PFSK-1 (cell line): ENCODE measurements around the gene BLOC1S1.

Experiments
- POLR2AphosphoS5 ChIP-seq: IDR thresholded peaks from 2 replicates; pipeline ENCODE4 v1.6.1; 2012; ENCODE audit warnings: low read depth, mild to moderate bottlenecking, control low read depth, low read length, moderate library complexity
- REST ChIP-seq, 2 experiments: IDR thresholded peaks; 2 replicates each; pipeline versions ENCODE4 v1.6.1 to v1.8.0; 2011 to 2012; ENCODE audit warnings: low read depth in 2 of 2, low read length in 2 of 2, control low read depth in 1 of 2, inconsistent platforms in 1 of 2, mild to moderate bottlenecking in 1 of 2, moderate library complexity in 1 of 2; ENCODE audit not compliant: insufficient read depth in 1 of 2
- SIN3A ChIP-seq: IDR thresholded peaks from 2 replicates; pipeline ENCODE4 v1.6.1; 2012; ENCODE audit warnings: mild to moderate bottlenecking, low read length, moderate library complexity, borderline replicate concordance; ENCODE audit not compliant: insufficient read depth

- no peak for TF ChIP-seq SIN3A
- no peak for TF ChIP-seq POLR2AphosphoS5
- TF ChIP-seq REST (IDR thresholded peaks at IDR 0.05; ENCODE audit: insufficient read depth in 1 of 2, low read depth in 2 of 2, low read length in 2 of 2): no peak
Measured at GRCh38 chr12:55716582-55716957, 724 bp downstream of the BLOC1S1 start.
